NCI-H1092 (cell line): Measurements from ENCODE around the gene ZMAT5.

Source experiments
- DNase-seq: peaks from one replicate; lab custom pipeline; 2025; lab: John Stamatoyannopoulos, UW

ZMAT5 gene

GRCh38 chr22:29683536-29683935, 83.3 kb downstream of the ZMAT5 start:
- no peak for DNase-seq
